GM20431 (cell line): Measurements from ENCODE around the gene BCAT1.

Experiments used
- in situ Hi-C: fragments of 300-500 bp; cut with MseI, MboI; formaldehyde crosslinking; loops from one replicate; pipeline ENCODE4 v1.15.0; 2020; ENCODE audit warnings: low sequenced_read_pairs; ENCODE audit not compliant: unreplicated experiment

The BCAT1 gene

GRCh38 chr12:24903329-24904088, 45.4 kb downstream of the BCAT1 start:
- in situ Hi-C loops: no loop called here

- in situ Hi-C loops: no loop called here
Measured at GRCh38 chr12:24902511-24903328, 46.2 kb downstream of the BCAT1 start.

GRCh38 chr12:24901576-24902461, 47.1 kb downstream of the BCAT1 start:
- in situ Hi-C loops: no loop called here

GRCh38 chr12:24900196-24900595, 48.7 kb downstream of the BCAT1 start:
- in situ Hi-C loops: no loop called here

- in situ Hi-C loops: no loop called here
Measured at GRCh38 chr12:24899503-24900075, 49.3 kb downstream of the BCAT1 start.

GRCh38 chr12:24898606-24899005, 50.3 kb downstream of the BCAT1 start:
- in situ Hi-C loops: no loop called here

- in situ Hi-C loops: no loop called here
Measured at GRCh38 chr12:24898185-24898584, 50.7 kb downstream of the BCAT1 start.

GRCh38 chr12:24896171-24896570, 52.7 kb downstream of the BCAT1 start:
- in situ Hi-C loops: no loop called here

- in situ Hi-C loops: no loop called here
Measured at GRCh38 chr12:24895612-24896011, 53.3 kb downstream of the BCAT1 start.

- in situ Hi-C loops: no loop called here
Measured at GRCh38 chr12:24894879-24895278, 54.0 kb downstream of the BCAT1 start.

- in situ Hi-C loops: no loop called here
Measured at GRCh38 chr12:24890048-24890803, 58.7 kb downstream of the BCAT1 start.

- in situ Hi-C loops: no loop called here
Measured at GRCh38 chr12:24889411-24889810, 59.5 kb downstream of the BCAT1 start.

- in situ Hi-C loops: no loop called here
Measured at GRCh38 chr12:24888813-24889212, 60.1 kb downstream of the BCAT1 start.

GRCh38 chr12:24884911-24885310, 64.0 kb downstream of the BCAT1 start:
- in situ Hi-C loops: no loop called here

- in situ Hi-C loops: no loop called here
Measured at GRCh38 chr12:24881724-24882371, 67.1 kb downstream of the BCAT1 start.

- in situ Hi-C loops: no loop called here
Measured at GRCh38 chr12:24881227-24881626, 67.7 kb downstream of the BCAT1 start.

- in situ Hi-C loops: no loop called here
Measured at GRCh38 chr12:24880732-24881131, 68.2 kb downstream of the BCAT1 start.

- in situ Hi-C loops: no loop called here
Measured at GRCh38 chr12:24879644-24880043, 69.3 kb downstream of the BCAT1 start.

GRCh38 chr12:24875014-24875413, 73.9 kb downstream of the BCAT1 start:
- in situ Hi-C loops: no loop called here
